ENCODE data around the gene MYBPC1.
"Not testable (repeated sequence)": the region's sequence is repeated elsewhere in the genome, so short reads cannot be mapped to it uniquely, and the experiment has no call there.

The MYBPC1 gene

DNA sequence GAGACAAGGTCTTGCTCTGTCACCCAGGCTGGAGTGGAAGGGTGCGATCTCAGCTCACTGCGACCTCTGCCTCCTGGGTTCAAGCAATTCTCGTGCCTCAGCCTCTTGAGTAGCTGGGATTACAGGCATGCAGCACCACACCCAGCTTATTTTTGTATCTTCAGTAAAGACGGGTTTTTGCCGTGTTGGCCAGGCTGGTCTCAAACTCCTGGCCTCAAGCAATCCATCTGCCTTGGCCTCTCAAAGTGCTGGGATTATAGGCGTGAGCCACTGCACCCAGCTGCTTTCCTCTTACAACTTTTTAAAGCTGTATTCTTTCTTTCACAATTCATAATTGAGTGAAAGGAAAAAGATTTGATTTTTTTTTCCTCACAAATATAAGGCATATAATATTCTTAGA, 86.9 kb downstream of the MYBPC1 start:
- not testable (repeated sequence) for H3K9me3 Mint-ChIP-seq, H3K27ac Mint-ChIP-seq, DNase-seq, H3K36me3 Mint-ChIP-seq, H3K4me3 Mint-ChIP-seq, H3K4me1 Mint-ChIP-seq
- CTCF ChIA-PET: interaction anchor here (0.6 to 1.1 kb wide), 2 partner anchors 27 to 58 kb away, joined by 3 read pairs; no protein-coding TSS in a partner anchor
- H3K27me3 Mint-ChIP-seq: peaks cover 27% of the 10 kb centered on the region

DNA sequence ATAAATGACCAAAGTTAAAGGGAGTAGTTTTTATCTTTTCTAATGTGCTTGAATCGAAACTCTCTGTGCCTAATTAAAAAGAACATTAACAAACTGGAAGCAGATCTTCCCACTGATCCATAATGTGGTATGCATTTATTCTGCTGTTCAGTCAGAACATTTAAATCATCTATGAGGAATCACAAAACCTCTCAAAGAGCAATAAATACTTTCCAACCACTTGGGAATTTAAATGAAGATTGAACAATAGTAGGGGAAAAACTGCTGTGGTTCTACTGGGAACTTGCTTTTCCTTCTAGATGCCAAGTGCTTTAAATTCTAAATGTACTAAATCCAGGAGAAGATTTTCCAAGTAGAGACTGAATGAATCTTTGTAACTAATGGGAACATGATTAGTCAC, 90.3 kb downstream of the MYBPC1 start:
- CTCF ChIA-PET: no interaction called here
- H3K9me3 Mint-ChIP-seq: no peaks in the 10 kb centered on the region
- H3K27ac Mint-ChIP-seq: no peak overlapping the region
- DNase-seq: no peak
- no peaks in the 10 kb centered on the region for H3K36me3 Mint-ChIP-seq
- H3K4me1 Mint-ChIP-seq: no peaks in the 10 kb centered on the region
- H3K27me3 Mint-ChIP-seq: peaks cover 18% of the 10 kb centered on the region
- no peak overlapping the region for H3K4me3 Mint-ChIP-seq

- Mint-ChIP-seq H3K4me1 (no peaks in the 10 kb centered on the region), H3K27ac (no peak overlapping the region), H3K36me3 (no peaks in the 10 kb centered on the region), H3K27me3 (peaks cover 18% of the 10 kb centered on the region), H3K4me3 (no peak overlapping the region), H3K9me3 (no peaks in the 10 kb centered on the region)
- CTCF ChIA-PET: interaction anchor here (0.6 kb wide), 1 partner anchor 235 kb away, joined by 3 read pairs; no protein-coding TSS in a partner anchor
- DNase-seq: no peak
These were observed 91.4 kb downstream of the MYBPC1 start for GRCh38 chr12:101686176-101686575.

DNA sequence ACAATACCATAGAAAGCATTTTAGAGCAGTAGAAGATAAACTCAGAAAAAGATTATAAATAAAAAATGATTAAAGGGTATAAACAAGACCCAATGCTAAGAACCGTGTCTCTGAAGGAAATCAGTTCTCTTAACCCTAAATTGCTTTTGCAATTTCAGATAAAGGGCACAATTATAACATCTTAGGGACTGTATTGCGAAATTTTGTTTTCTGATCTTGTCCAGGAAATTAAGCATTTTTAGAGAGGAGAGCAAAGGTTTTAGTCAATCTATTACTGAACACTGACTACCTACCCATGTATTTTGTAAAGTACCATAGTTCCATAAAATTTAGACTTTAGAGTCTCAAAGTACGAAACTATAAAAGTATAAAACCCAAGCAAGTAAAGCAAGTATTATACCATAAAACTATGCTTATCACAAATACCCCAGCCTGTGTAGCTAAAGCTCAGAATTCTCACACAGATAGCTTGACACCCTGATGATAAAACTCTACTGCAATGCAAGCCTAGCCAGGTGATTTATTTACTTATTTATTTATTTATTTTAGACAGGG, 95.8 kb downstream of the MYBPC1 start:
- H3K27me3 Mint-ChIP-seq: peaks cover 10% of the 10 kb centered on the region
- no peak for DNase-seq
- no peak overlapping the region for H3K4me3 Mint-ChIP-seq
- no peaks in the 10 kb centered on the region for H3K4me1 Mint-ChIP-seq
- no peaks in the 10 kb centered on the region for H3K36me3 Mint-ChIP-seq
- H3K27ac Mint-ChIP-seq: no peak overlapping the region
- H3K9me3 Mint-ChIP-seq: no peaks in the 10 kb centered on the region
- CTCF ChIA-PET: no interaction called here

DNA sequence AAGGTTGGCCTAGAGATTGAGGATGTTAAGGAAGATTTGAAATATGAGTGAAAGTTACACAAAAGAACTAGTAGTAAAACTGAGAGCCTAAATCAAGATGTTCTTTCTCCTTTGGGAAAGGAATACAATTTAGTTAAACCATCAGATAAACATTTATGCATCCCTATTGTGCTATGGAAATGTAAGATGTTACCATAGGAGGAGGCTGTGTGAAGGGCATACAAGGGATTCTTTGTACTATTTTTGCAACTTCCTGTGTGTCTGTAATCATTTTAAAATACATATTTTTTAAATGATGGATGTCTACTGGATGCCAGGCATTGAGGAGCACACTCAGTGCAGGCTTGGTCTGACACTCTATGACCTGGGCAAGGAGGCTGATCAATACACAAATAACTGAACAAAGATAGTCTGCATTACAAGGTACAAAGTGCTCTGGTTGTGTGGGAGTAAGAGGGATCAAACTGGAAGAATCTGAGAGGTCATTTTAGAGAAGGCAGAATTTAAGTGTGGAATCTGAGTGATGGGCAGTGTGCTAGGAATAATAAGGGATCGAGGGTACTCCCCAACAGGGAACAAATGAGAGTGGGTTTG, 96.8 kb downstream of the MYBPC1 start:
- Mint-ChIP-seq H3K9me3 (no peaks in the 10 kb centered on the region), H3K27me3 (peaks cover 4% of the 10 kb centered on the region), H3K4me3 (no peak overlapping the region), H3K36me3 (no peaks in the 10 kb centered on the region), H3K4me1 (peaks cover 5% of the 10 kb centered on the region), H3K27ac (no peak overlapping the region)
- DNase-seq: no peak
- CTCF ChIA-PET: no interaction called here

DNA sequence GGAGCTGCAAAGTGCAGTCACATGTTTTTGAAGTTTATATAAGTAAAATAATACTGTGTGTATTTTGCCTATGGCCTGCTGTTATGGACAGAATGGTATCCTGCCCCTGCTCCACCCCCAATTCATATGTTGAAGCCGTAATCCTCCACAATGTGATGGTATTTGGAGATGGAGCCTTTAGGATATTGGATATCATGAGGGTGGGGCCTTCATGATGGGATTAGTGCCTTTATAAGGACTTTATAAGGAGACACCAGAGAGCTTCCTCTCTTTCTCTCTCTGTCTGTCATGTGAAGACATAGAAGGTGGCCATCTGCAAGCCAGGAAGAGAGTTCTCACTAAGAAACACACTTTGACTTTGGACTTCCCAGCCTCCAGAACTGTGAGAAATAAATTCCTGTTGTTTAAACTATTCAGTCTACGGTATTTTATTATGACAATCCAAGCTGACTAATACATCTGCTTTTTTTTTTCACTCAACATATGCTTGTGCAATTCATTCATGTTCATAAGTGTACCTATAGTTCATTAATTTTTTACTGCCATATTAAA, 99.6 kb downstream of the MYBPC1 start:
- CTCF ChIA-PET: interaction anchor here (1.0 kb wide), 1 partner anchor 24 kb away, joined by 3 read pairs; no protein-coding TSS in a partner anchor
- Mint-ChIP-seq H3K4me3 (no peak overlapping the region), H3K9me3 (no peaks in the 10 kb centered on the region), H3K4me1 (peaks cover 19% of the 10 kb centered on the region), H3K27me3 (peaks cover 2% of the 10 kb centered on the region), H3K27ac (no peak overlapping the region), H3K36me3 (peaks cover 4% of the 10 kb centered on the region)
- DNase-seq: no peak

- Mint-ChIP-seq H3K4me1 (peaks cover 24% of the 10 kb centered on the region), H3K4me3 (no peak overlapping the region), H3K9me3 (no peaks in the 10 kb centered on the region), H3K27me3 (no peaks in the 10 kb centered on the region), H3K27ac (no peak overlapping the region), H3K36me3 (peaks cover 4% of the 10 kb centered on the region)
- CTCF ChIA-PET: interaction anchor here (1.0 kb wide), 1 partner anchor 25 kb away, joined by 3 read pairs; no protein-coding TSS in a partner anchor
- DNase-seq: no peak
These were observed 100.2 kb downstream of the MYBPC1 start for GRCh38 chr12:101694986-101695385.

DNA sequence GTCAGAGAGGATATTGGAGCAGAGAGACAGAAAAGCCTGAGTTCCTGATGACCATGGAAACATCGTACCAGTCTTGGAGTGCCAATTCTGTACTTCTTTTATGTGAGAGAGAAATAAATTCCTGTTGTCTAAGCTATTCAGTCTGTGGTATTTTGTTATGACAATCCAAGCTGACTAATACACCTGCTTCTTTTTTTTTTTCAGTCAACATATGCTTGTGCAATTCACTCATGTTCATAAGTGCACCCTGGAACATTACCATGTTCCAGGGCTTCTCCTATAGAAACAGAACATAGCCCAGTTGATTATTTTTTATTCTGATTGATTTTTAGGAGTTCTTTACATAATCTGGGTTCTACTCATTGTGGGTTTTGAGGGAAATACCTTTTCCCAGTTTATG, 100.9 kb downstream of the MYBPC1 start:
- peaks cover 31% of the 10 kb centered on the region for H3K4me1 Mint-ChIP-seq
- CTCF ChIA-PET: no interaction called here
- no peaks in the 10 kb centered on the region for H3K9me3 Mint-ChIP-seq
- H3K4me3 Mint-ChIP-seq: no peak overlapping the region
- H3K36me3 Mint-ChIP-seq: peaks cover 4% of the 10 kb centered on the region
- DNase-seq: no peak
- H3K27ac Mint-ChIP-seq: no peak overlapping the region
- no peaks in the 10 kb centered on the region for H3K27me3 Mint-ChIP-seq

DNA sequence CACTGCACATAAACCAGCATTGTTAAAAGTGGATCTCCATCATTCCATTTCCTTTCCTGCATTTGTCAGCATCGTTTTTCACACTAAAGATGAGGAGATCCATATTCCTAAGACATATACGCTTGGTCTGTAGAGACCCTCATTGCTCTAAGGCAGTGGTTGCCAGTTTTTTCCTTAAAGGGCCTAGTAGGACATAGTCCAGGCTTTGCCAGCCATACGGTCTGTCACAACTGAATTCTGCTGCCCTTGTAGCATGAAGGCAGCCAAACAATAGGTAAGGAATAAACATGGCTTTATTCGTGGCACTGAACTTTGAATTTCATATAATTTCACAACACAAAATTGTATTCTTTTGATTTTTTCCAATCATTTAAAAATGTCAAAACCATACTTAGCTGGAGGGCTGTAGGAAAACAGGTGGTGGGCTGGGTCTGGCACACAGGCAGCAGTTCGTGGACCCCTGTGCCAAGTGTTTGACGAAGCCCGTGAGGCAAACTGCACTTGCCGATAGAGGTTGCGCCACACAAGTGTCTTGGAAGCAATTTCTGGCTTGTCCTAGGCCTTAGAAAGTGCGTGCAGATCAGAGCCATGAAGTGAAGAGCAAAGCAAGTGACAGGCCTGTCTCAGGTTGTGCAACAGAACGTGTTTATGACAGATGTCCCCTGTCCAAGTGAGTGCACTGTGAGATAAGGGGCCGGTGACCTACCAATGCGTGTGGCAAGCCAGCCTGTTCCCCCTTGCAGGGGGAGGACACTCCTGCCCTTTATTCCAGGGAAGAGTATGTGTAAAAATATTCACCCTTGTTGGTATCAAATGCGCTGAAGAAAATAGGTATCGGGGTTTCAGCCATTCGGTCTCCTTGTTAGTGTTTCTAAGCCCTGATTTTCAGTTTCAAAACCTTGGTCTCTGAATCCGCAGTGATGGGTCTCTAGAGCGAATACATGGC, 101.8 kb downstream of the MYBPC1 start:
- H3K9me3 Mint-ChIP-seq: no peaks in the 10 kb centered on the region
- CTCF ChIA-PET: no interaction called here
- peak overlapping the region; percentile 85 for H3K27ac Mint-ChIP-seq
- peaks cover 31% of the 10 kb centered on the region for H3K4me1 Mint-ChIP-seq
- no peak for DNase-seq
- peak overlapping the region; percentile 89 for H3K4me3 Mint-ChIP-seq
- no peaks in the 10 kb centered on the region for H3K27me3 Mint-ChIP-seq
- peaks cover 4% of the 10 kb centered on the region for H3K36me3 Mint-ChIP-seq

GRCh38 chr12:101697197-101697929, 102.6 kb downstream of the MYBPC1 start, which contains the start of gene CHPT1:
Gene CHPT1 (plus strand): TSS chr12:101697640. CDS start chr12:101697862, 222 bp downstream.
- peaks cover 4% of the 10 kb centered on the region for H3K36me3 Mint-ChIP-seq
- CTCF ChIA-PET: interaction anchor here (1.4 kb wide), 1 partner anchor 131 kb away, joined by 3 read pairs; no protein-coding TSS in a partner anchor
- H3K27me3 Mint-ChIP-seq: no peaks in the 10 kb centered on the region
- peak within 1 kb of the TSS; percentile 87 for H3K27ac Mint-ChIP-seq
- peak within 1 kb of the TSS; percentile 89 for H3K4me3 Mint-ChIP-seq
- peaks cover 31% of the 10 kb centered on the region for H3K4me1 Mint-ChIP-seq
- H3K9me3 Mint-ChIP-seq: no peaks in the 10 kb centered on the region
- peak; percentile 74 for DNase-seq

- Mint-ChIP-seq H3K27me3 (no peaks in the 10 kb centered on the region), H3K4me1 (peaks cover 31% of the 10 kb centered on the region), H3K27ac (peak overlapping the region; percentile 87), H3K36me3 (peaks cover 4% of the 10 kb centered on the region), H3K9me3 (no peaks in the 10 kb centered on the region), H3K4me3 (peak overlapping the region; percentile 87)
- DNase-seq: peak; percentile 28
- CTCF ChIA-PET: interaction anchor here (0.6 to 1.4 kb wide), 3 partner anchors 26 to 279 kb away, joined by 3 read pairs; no protein-coding TSS in a partner anchor
These were observed 103.4 kb downstream of the MYBPC1 start for GRCh38 chr12:101697930-101698799.

GRCh38 chr12:101698800-101699347, 104.1 kb downstream of the MYBPC1 start:
- peaks cover 31% of the 10 kb centered on the region for H3K4me1 Mint-ChIP-seq
- no peaks in the 10 kb centered on the region for H3K9me3 Mint-ChIP-seq
- DNase-seq: no peak
- H3K36me3 Mint-ChIP-seq: peaks cover 4% of the 10 kb centered on the region
- no peaks in the 10 kb centered on the region for H3K27me3 Mint-ChIP-seq
- H3K4me3 Mint-ChIP-seq: peak overlapping the region; percentile 87
- H3K27ac Mint-ChIP-seq: peak overlapping the region; percentile 87
- CTCF ChIA-PET: interaction anchor here (0.6 to 1.4 kb wide), 3 partner anchors 25 to 280 kb away, joined by 3 read pairs; no protein-coding TSS in a partner anchor

Data from activated naive CD4-positive, alpha-beta T cell treated with anti-CD3 and anti-CD28 coated beads, Interleukin-2, amount 10 ng/mL, durations not matched to agents 7 days and 5 days (primary cell).